ENCODE measurements around the gene CYP2A6.
"Not testable (repeated sequence)": the region's sequence is repeated elsewhere in the genome, so short reads cannot be mapped to it uniquely, and the experiment has no call there.

CYP2A6 gene

DNA sequence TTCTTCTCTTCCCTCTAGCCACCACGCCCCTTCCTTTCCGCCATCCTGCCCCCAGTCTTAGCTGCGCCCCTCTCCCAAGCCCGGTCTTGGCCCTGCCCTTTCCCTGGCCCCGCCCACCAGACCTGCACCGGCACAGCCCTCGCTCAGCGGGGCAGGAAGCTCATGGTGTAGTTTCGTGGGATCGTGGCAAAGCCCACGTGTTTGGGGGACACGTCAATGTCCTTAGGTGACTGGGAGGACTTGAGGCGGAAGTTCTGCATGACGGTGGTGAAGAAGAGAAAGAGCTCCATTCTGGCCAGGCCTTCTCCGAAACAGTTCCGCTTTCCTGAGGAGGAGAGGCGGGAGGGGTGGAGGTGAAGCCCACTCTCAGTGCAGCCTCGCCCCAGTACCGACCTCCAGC lies 6.6 kb downstream of the CYP2A6 start:
- DNase-seq: peak; percentile 54 to 76 (median 66)

DNA sequence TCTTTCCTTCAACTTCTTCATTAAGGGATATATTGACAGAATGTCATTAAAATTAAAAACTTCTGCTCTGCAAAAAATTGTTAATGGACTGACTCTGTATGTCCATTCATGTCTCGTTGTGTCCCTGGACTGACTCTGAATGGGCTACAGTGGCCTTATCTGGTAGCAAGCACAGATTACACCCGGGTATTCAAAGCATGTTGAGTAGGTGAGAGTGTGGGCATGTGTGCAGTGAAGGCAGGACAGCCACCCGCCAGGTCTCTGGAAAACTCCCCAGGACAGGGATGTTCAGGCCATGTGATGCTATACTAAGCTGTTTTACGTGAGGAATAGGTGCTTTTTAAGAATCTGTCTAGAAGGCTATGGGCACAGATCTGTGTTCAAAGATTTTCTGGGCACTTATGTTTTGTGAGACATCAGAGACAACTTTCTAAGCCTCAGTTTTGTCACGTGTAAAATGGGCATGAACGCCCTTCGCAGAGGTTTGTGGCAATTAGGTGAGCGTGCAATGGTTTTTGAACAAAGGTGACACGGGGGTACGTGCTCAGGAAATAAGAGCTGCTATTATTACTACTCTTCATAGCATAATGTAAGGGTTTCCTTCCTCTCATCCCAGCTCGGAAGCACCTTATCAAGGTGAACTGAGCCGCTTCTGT lies 7.1 kb downstream of the CYP2A6 start:
- not testable (repeated sequence) for DNase-seq

DNA sequence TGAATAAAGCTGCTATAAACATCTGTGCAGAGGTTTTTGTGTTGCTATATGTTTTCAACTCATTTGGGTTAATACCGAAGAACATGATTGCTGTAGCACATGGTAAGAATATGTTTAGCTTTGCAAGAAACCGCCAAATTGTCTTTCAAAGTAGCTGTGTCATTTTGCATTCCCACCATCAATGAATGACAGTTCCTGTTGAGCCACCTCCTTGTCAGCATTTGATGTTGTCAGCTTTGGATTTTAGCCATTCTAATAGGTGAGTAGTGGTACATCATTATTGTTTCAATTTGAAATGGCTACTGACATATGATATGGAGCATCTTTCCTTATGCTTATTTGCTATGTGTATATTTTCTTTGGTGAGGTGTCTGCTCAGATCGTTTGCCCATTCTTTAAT lies 8.2 kb downstream of the CYP2A6 start:
- not testable (repeated sequence) for DNase-seq

DNA sequence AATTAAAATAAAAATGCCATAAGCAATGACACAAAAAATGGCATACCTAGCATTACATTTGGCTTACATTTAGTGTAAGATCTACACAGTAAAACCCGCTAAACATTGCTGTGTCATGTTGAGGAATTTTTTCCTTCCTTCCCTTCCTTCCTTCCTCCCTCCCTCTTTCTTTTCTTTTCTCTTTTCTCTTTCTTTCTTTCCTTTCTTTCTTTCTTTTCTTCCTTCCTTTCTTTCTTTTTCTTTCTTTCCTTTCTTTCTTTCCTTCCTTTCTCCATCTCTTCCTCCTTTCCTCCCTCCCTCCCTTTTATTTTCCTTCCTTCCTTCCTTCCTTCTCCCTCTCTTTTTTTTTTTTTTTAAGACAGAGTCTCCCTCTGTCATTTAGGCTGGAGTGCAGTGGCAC lies 11.8 kb downstream of the CYP2A6 start:
- DNase-seq: not testable (repeated sequence)

DNA sequence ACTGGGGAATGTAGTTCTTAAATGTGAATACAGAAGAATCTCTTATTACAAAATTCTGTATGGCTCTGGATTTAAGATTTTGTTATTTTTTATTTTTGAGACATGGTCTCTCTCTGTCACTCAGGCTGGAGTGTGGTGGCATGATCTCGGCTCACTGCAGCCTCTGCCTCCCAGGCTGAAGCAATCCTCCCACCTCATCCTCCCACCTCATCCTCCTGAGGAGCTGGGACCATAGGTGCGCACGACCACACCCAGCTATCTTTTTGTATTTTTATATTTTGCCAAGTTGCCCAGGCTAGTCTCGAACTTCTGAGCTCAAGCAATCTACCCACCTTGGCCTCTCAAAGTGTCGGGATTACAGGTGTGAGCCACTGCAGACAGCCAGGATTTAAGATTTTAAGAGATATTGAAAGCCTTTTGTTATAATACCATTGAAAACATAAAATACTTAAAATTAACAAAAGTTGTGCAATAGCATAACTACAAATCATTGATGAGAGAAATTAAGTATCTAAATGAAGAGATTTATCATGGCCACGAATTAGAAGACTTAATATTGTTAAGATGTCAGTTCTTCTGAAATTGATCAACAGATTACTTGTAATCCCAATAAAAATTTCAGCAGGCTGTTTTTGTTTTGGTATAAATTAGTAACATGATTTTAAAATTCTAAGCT lies 13.4 kb downstream of the CYP2A6 start:
- DNase-seq: no peak

DNA sequence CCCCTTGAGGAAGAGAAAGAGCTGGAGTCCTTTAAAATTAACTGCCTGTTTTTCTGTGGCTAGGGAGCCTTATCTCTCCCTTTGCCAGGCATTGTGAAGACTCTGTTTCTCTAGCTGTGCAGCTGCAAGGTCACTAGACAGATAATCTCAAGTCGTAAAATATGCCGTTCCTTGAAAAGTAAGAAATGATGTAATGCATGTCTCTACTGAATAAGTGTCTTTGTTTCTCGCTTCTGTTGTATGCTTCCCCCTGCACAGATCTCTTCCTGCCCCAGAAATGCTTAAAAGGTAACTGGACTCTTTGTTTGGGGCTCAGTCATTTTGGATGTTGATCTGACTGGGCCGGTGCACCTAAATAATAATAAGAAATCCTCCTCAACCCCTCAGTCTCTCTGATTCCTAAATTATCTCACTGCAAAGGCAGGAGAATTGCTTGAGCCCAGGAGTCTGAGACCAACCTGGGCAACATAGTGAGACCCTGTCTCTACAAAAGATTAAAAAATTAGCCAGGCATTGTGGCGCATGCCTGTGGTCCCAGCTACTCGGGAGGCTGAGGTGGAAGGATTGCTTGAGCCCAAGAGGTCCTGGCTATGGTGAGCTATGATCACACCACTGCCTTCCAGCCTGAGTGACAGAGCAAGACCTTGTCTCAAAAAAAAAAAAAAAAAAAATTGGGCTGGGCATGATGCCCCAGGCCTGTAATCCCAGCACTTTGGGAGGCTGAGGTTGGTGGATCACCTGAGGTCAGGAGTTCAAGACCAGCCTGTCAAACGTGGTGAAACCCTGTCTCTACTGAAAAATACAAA lies 16.3 kb downstream of the CYP2A6 start:
- DNase-seq: not testable (repeated sequence)

DNA sequence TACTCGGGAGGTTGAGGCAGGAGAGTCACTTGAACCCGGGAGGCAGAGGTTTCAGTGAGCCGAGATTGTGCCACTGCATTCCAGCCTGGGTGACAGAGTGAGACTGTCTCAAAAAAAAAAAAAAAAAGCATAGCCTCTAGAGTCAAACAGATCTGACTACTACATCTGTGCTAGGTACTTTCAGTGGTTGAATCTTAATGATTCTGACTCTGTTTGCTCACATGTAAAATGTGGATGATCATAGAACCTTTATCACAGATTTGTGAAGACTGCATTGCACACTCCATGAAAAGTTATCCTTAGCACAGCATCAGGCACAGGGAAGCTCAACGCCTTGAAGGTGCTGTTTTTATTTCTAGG lies 17.8 kb downstream of the CYP2A6 start:
- DNase-seq: not testable (repeated sequence)

DNA sequence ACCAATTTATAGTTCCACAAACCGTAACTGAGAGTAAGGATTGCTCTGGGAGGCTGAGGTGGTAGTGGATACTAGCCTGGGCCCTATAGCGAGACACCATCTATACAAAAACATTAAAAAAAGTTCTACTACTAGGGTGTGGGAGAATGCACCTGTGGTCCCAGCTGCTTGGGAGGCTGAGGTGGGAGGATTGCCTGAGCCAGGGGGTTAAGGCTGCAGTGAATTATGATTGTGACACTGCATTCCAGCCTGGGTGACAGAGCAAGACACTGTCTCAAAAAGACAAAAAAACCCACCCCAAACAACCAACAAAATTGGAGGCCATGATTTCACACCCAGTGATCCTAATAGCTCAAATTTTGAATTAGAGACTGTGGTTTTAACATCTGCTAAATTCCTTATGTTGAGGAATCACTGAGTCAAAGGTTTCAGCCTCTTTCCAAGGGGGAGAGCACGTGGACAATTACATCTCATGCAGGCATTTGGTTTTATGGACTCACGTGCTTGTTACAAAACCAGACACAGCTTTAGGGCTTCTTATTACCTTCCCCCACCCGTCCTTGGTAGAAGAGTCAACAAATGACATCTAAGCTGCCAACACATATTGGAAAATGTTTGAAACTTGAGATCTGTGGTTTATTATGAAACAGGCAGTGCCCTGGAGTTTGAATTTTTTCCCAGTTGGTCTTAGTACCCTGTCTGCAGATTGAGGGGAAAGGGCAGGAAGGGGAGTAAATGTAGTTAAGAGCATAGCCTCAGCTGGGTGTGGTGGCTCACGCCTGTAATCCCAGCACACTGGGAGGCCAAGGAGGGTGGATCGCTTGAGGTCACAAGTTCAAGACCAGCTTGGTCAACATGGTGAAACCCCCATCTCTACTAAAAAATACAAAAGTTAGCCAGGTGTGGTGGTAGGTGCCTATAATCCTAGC lies 18.5 kb downstream of the CYP2A6 start:
- DNase-seq: peak; percentile 77 to 94 (median 85)

DNA sequence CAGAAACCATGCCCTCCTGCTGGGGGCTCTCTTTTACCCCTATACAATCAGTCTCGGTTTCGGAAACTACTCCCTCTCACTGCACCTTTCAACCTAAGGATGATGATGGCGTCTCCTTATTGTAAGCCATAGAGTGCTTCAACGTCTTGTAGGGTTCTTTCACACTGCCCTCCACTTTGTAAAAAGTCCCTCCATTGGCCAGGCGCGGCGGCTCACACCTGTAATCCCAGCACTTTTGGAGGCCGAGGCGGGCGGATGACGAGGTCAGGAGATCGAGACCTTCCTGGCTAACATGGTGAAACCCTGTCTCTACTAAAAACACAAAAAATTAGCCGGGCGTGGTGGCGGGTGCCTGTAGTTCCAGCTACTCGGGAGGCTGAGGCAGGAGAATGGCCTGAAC lies 19.5 kb downstream of the CYP2A6 start:
- DNase-seq: not testable (repeated sequence)

DNA sequence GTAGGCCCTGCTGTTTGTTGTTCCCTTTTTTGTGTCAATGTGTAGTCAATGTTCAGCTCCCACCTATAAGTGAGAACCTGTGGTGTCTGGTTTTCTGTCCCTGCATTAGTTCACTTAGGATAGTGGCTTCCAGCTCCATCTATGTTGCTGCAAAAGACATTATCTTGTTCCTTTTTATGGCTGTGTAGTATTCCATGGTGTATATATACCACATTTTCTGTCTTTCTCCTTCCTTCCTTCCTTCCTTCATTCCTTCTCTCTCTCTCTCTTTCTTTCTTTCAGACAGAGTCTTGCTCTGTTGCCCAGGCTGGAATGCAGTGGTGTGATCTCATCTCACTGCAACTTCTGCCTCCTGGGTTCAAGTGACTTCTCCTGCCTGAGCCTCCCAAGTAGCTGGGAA lies 21.0 kb downstream of the CYP2A6 start:
- DNase-seq: no peak

DNA sequence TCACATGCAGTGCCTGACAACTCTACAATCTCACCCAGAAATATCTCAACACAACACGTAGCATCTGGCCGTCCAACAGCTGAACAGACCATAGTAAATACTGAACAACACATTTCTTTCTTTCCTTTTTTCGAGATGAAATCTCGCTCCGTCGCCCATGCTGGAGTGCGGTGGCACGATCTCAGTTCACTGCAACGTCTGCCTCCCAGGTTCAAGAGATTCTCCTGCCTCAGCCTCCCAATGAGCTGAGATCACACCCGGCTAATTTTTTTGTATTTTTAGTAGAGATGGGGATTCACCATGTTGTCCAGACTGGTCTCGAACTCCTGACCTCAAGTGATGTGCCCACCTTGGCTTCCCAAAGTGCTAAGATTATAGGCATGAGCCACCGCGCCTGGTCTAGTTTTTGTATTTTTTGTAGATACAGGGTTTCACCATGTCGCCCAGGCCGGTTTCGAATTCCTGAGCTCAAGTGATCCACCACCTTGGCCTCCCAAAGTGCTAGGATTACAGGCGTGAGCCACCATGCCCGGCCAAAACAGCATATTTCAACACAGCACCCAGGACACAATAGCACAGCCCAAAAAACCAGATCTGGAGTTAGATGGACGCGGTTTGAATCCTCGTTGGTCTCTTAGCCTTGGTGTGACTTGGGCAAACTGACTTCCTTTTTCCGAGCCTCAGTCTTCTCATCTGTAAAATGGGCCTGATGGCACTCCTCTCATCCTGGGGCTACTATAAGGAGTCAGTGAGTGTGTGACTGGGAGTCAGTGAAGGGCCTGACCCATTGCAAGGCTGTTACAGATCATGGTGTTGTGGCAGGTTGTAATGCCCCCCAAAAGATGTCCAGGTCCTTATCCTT lies 22.6 kb downstream of the CYP2A6 start:
- no peak for DNase-seq

DNA sequence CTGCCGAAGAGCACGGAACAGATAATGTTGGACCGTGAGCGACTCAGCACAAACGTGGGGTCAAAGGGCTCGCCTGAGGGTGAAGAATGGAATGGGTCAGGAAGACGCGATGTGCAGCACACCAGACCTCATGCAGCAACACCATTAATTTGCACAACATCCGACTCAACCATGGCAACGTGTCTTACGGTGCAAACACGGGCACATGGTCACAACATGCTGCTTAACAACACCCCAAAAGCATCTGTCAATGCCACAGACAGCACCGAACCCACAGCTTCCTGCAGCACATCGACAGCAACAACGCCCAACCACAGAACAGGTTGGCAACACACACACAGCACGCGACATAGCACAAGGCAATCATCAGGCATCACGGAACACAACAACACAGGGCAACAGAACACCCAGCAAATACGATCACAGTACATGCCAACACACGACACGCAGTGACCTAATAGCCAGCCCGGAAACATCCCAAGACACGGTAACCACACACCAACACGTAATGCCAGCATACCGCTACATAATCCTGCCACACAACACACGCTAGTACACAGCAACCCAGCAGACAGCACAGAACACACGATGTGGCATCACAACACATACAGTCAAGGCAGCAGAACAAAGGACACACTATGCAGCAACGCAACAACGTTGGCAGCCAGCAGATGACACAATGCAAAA lies 23.4 kb downstream of the CYP2A6 start:
- DNase-seq: peak in 1 of 4 experiments; percentile 40

DNA sequence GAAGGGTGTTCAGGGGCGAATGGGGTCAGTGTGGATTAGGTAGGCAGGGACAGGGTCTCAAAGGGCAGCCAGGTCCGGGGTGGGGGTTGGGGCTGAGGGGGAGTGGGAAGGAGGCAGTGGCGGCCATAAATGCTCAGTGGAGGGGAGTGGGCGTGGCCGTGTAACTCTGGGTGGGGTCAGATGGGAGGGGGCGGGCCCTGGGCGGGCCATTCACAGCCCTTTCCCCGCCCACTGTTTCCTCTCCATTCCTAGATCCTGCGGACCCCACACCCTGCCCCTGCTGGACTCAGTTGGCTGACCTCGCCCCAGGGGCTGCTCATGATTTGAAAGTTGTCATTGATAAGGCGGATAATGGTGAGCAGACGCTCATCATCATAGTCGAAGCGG lies 23.9 kb downstream of the CYP2A6 start:
- DNase-seq: not testable (repeated sequence)

DNA sequence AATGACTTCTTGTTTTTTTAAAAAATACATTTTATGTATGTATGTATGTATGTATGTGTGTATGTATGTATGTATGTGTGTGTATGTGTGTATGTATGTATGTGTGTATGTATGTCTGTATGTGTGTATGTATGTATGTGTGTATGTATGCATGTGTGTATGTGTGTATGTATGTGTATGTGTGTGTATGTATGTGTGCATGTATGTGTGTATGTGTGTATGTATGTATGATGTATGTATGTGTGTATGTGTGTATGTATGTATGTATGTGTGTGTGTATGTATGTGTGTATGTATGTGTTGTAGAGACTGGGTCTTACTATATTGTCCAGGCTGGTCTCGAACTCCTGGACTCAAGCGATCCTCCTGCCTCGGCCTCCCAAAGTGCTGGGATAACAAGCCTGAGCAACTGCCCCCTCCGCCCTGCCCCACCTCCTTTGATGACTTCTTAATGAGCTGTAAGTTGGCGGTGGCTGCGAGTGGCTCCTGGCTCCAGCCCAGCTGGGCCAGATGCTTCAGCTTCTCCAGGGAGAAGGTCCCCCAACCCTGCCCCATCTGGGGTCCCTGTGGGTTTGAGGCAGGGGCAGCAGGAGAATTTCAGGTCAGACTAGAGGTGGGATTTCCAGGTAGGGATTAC lies 24.7 kb downstream of the CYP2A6 start:
- not testable (repeated sequence) for DNase-seq

DNA sequence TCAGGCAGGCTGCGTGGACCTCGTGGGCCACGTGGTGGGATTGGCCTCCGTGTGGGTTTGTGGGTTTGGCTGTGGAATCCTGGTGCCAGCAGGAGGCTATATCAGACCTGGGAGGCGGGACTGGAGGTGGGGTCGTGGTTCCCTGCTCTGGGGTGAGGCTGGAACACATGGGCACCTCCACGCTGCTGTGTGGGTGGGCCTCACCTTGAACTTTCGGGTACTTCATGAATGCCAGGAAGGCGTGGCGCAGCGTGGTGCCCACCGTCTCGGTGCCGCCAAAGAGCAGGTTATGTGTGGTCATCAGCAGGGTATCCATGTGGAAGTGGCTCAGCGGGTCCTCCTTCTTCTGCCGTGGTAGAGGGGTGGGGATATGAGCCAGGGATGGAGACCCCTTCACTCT lies 25.3 kb downstream of the CYP2A6 start:
- DNase-seq: not testable (repeated sequence)

DNA sequence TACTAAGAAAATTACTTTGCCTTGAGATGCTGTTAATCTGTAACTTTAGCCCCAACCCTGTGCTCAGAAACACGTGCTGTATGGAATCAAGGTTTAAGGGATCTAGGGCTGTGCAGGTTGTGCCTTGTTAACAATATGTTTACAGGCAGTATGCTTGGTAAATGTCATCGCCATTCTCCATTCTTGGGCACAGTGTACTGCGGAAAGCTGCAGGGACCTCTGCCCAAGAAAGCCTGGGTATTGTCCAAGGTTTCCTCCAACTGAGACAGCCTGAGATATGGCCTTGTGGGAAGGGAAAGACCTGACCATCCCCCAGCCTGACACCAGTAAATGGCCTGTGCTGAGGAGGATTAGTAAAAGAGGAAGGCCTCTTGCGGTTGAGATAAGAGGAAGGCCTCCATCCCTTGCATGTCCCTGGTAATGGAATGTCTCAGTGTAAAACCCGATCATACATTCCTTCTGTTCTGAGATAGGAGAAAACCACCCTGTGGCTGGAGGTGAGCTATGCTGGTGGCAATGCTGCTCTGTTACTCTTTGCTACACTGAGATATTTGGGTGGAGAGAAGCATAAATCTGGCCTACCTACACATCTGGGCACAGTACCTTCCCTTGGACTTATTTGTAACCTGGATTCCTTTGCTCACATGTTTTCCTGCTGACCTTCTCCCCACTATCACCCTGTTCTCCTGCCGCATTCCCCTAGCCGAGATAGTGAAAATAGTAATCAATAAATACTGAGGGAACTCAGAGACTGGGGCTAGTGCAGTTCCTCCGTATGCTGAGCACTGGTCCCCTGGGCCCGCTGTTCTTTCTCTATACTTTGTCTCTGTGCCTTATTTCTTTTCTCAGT lies 27.3 kb downstream of the CYP2A6 start:
- DNase-seq: peak; percentile 60 to 84 (median 83)

DNA sequence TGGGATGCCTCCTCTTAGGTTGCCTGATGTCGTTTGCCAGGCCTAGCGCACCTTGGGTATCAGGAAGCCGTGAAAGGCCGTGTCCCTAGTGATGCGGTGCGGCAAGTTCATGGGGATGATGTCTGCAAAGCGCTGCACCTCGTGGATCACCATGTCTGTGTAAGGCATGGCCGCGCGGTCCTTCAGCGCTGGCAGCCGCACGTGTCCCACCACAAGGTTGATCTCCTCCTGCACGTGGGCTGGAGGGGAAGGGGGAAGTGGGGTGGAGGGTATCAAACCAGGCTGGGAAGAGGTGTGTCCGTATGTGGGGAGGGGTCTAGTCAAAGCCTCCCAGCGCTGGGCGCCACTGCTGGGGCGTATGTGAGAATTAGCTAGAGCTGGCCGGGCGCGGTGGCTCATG lies 28.1 kb downstream of the CYP2A6 start:
- no peak for DNase-seq

DNA sequence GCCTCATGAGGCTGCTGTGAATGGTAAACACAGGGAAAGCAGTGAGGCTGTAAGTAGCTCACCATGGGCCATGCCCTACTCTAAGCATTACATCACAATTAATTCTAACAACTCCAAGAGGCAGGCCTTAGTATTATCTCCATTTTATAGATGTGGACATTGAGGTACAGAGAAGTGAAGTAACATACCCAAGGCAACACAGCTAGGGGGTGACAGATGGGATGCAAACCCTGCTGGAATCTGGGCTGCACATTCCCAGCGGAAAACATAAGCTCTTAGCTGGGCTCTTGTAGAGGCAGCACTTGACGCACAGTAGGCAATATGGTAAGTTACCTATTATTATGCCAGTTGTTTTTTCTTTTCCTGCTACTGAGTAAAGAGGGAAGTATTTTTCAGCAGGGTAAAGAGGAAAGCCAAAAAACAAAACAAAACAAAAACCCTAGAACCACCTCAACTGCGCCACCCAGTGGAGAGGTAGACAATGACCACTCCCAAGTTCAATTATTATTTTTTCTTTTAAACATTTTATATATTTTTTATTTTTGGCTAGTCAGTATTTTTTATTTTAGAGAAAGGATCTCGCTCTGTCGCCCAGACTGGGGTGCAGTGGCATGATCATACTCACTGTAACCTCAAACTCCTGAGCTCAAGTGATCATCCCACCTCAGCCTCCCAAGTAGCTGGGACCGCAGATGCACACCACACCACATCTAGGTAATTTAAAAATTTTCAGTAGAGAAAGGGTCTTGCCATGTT lies 30.6 kb downstream of the CYP2A6 start:
- DNase-seq: peak; percentile 61 to 77 (median 72)
